NCI-H226 (cell line): Measurements from ENCODE around the gene MIER2.
"Not testable (repeated sequence)": the region's sequence is repeated elsewhere in the genome, so short reads cannot be mapped to it uniquely, and the experiment has no call there.

Experiments used
- DNase-seq: peaks from one replicate; pipeline ENCODE4 v3.0.0-alpha.2; 2015

The MIER2 gene

DNA sequence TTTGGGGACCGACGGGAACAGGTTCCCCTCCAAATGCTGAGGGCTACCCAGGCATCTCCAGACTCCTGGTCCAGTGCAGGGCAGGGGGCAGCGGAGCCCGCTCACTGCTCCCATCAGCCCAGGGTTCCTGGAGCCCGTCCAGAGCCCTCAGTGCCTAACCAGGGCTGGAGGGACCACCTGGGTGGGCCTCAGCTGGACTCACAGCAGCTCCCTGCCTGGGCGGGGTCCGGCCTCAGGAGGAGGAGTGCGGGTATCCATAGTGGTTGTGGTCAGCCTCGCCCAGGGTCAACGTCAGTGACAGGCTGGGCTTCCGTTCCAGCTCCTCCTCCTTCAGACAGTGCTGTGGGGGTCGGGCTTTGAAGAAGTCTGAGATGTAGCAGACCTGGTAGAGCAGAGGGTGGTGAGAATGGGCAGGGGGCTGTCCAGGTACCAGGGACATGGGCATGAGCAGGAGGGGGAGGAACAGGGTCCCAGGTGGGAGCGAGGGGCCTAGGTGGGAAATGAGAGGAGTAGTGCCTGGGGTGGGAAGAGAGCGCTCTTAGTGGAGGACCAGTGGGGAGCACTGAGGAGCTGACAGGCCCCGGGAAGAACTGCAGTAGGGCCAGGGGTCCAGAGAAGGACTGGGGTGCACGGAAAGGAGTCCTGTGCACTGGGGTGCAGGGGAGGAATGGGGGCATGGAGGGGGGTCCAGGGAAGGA lies 63.3 kb downstream of the MIER2 start:
- DNase-seq, result no peak

DNA sequence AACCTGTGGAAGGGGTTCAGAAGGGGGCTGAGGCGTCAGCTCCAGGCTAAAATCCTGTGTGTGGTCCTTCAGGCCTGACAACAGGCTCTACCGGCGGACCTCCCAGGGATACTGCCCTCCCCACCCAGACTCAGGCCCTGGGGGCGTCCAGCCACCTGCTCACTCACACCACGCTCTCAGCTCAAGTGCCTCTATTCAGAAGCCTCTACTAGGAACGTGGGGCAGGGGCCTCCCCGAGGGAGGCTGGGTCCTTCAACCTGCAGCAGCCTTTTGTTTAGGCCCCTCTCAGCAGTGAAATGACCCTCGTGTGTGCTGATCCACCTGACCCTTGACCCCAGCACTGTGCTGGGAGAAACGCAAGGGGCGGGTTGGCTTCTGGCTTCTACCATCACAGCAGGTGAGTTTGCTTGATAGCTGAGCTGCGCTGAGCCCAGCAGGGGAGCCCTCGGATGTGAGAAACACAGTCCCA lies 64.0 kb downstream of the MIER2 start:
- DNase-seq, result no peak

DNA sequence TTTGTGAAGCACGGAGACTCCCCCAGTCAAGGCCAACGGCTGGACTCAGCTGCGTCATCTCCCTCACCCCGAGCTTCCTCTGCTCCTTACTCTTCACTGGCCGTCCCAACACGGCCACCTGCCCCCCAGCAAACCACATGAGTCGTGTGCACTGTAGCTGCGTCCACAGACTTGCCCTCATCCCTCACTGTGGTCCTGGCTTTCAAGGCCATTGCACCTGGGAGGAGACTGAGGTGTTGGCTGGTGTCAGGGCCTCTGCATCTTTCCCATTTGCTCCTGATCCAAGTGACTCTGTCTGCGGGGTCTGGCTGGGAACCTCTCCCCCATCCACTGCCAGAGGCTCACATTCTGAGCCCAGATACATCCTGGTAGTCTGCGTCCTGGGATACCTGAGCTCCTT lies 64.9 kb downstream of the MIER2 start:
- DNase-seq, result no peak

DNA sequence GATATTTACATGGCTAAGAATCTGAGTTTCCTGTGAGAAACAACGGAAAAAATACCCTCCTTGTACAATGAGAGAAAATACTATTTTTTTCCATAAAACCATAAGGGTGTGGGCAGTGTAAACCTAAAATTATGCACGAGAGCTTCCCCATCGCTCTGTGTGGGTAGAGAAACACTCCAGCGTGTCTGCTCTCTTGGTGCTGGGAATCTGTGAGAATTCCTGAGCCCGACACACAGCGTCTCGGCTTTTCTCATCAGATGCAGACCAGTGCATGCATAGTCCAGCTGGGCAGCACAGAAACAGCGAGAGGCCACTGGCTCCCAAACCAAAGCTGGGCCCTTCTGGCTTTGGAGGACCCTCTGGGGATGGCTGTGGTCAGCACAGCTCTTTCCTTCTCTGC lies 65.4 kb downstream of the MIER2 start:
- no peak for DNase-seq

DNA sequence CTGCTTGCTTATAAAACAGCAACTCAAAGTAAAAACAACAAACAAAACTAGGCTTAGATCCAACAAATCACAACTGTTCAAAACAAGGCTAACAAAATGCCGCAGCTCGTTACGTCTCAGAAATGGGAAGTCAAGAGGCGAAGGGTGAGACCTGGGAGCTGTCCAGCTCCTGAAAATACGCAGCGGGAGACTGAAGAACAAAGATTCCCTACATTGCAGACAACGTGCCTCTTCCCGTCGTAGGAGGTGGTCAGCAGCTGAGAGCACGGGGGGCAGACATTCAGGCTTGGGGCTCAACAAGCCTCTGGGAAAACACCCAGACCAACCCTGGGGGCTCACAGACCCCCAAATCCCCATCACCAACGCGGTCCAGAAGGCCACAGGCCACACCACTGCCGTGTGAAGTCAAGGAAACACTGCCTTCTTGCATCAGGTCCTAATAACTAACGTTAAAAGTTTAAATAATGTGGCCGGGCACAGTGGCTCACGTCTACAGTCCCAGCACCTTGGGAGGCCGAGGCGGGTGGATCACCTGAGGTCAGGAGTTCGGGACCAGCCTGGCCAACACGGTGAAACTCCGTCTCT lies 66.9 kb downstream of the MIER2 start:
- no peak for DNase-seq

DNA sequence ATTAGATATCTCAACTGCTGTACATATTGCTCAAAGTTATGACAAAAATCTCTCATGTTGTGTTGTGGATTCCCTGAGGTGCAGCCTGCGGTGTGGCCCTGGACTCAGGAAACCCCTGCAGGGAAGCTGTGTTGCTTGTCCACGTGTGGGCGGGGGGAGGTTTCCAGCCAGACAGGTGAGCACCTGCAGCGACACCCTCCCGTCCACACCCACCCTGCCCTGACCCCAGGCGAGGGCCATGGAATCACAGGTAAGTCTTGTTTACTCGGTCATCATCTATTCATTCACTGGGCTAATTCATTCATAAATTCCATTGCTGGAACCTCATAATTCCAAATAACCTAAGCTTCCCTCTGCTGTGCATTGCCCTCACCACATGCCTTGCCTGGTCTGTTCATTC lies 67.5 kb downstream of the MIER2 start:
- no peak for DNase-seq

DNA sequence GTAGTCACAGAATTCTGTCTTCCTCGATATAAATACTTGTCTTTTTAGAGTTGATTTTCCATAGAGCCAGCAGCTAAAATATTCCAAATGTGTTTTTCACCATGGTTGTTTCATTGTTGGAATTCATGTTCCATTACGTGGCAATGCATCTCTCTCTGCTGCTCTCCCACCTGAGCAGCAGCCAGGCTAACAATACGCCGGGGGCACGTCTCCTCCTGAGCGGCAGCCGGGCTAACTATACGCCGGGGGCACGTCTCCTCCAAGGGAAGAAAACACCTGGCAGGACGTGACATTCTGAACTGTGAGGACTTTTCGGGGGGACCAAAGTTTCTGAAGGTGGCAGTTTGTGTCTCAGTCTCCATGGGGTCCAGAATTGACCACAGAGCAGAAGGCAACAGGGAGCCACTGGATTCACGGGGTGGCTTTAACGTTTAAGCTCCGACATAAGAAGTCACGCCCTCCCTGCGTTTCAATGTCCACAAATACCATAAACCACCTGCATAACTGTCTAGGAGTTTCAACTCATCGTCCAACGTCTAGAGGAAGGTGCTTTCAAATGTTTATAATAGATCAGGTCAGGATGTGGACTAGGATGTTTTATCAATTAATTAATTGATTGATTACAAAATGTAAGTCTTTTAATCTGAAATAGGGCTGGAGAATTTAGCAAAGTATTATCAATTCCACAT lies 68.5 kb downstream of the MIER2 start:
- DNase-seq, result no peak

DNA sequence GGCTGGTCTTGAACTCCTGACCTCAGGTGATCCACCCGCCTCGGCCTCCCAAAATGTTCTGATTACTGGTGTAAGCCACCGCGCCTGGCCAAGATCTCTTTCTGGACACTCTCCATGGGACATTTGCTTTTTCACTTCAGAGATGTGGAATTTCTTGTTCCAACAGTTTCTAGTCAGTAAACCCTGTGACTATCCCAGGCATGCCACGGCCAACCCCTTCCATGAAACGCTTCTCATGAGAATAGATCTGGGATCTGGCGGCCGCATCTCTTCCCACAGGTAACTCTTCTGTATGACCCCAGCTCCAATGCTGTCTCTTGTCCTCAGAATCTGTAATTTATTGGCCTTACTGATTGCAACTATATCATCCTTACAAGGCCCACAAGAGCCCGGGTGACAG lies 69.6 kb downstream of the MIER2 start:
- DNase-seq, result no peak

DNA sequence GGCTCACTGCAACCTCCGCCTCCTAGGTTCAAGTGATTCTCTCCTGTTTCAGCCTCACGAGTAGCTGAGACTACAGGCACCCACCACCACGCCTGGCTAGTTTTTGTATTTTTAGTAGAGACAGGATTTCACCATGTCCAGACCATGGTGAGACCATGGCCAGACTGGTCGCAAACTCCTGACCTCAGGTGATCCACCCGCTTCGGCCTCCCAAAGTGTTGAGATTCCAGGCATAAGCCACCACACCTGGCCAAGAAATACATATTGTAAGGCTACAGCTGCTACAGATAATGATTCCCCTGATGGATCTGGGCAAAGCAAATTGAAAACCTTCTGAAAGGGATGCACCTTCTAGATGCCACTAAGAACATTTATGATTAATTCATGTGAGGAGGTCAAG lies 71.2 kb downstream of the MIER2 start:
- DNase-seq, result no peak

DNA sequence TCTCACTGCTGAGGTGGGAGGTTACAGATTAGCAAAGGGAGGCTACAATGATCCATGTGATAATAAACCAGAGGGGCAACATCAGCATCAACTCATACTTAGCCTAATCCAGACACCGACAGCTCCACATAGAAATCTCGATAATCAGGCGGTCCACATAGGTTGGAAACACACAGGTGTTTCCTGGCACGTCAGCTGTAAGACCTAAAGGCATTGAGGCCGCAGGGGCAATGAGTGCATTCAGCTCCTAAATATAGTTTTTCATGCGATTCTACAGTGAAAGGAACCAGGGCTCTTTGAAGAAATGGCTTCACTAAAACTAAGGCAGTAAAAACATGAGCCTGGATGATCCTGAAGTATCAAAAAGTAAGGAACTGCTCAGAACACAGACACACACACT lies 72.7 kb downstream of the MIER2 start:
- no peak for DNase-seq

DNA sequence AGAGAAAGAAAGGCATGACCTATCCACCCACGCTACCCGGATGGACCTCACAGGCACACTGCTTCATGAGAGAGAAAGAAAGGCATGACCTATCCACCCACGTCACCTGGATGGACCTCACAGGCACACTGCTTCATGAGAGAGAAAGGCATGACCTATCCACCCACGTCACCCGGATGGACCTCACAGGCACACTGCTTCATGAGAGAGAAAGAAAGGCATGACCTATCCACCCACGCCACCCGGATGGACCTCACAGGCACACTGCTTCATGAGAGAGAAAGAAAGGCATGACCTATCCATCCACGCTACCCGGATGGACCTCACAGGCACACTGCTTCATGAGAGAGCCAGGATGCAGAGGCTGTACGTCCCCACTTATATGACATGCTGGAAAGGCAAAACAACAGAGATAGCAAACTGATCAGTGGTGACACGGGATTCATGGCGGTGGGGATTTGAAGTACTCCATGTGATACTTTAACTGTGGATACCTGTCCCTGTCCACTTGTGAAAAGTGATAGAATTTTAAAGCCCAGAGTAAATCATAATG lies 73.8 kb downstream of the MIER2 start:
- not testable (repeated sequence) for DNase-seq

DNA sequence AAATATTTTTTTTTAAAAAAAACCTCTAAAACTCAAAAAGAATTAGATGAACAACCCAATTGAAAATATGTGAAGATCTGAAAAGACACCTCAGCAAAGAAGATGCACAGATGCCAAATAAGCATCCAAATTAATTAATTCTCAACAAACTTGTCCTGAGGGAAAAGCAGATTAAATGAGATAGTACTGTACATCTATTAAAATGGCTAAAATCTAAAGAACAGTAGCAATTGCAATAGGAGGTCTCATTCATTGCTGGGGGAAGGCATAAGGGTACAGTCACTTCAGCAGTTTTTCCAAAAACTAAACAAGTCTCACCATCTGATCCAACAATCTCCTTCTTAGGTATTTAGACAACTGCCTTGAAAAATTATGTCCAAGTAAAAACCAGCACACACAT lies 75.4 kb downstream of the MIER2 start:
- no peak for DNase-seq

DNA sequence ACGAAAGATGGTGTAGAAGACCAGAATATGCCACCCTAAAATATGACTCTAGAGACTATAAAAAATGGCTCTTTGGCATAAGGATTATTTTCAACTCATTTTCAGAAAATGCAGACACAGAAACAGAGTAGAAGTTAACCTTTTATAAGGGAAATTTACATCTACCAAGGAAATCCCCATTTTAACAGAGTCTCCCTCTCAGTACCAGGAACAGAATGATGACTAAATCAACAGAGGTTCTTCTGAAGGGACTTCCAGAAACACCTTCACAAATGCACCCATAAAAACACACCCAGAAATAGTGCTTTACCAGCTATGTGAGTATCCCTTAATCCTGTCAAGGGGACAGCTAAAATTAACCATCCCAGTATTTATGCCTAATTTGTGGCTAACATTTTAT lies 82.5 kb downstream of the MIER2 start:
- DNase-seq, result no peak

DNA sequence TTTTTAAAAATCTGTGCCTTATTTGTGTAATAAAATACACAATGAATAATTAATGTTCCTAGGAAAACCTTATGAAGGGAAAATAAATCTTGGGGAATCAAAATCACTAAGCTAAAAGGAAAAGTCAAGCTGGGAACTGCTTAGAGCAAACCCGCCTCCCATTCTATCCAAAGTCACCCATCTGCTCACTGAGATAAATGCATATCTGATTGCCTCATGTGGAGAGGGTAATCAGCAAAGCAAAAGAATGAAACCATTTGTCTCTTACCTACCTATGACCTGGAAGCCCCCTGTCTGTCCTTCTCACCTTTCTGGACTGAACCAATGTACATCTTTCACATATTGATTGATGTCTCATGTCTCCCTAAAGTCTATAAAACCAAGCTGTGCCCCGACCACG lies 87.8 kb downstream of the MIER2 start:
- DNase-seq, result not testable (repeated sequence)
